ENCODE results near the gene SLC16A3. TPM values are rescaled to one million over a fixed set of nuclear protein-coding genes. Genes with fewer than 3 reads are reported as not detected.

Gene SLC16A3
- total RNA-seq, 3 donors from 2014 or later, result 10.2 to 22.6 (median 17.3) TPM

GRCh38 chr17:82275326-82275725 lies 46.5 kb downstream of the SLC16A3 start:
- no peaks in the 10 kb centered on the region for H3K36me3 ChIP-seq
- no peak for DNase-seq (ENCODE audit: low spot score in 2 of 2)
- TF ChIP-seq POLR2AphosphoS5 (IDR thresholded peaks at IDR 0.05) (no peak), CTCF (IDR thresholded peaks at IDR 0.05) (no peak), POLR2A (IDR thresholded peaks at IDR 0.05) (no peak)
- H3K9me3 ChIP-seq, result no peaks in the 10 kb centered on the region
- no peak overlapping the region for H3K27ac ChIP-seq
- intact Hi-C loops (cut with DNase I; ENCODE audit: low total_unique reads), result no loop called here
- peaks cover 13 to 23% of the 10 kb centered on the region in 2 donors for H3K4me1 ChIP-seq
- no peaks in the 10 kb centered on the region for H3K27me3 ChIP-seq
- H3K4me3 ChIP-seq, result no peak overlapping the region

GRCh38 chr17:82276938-82277337 lies 48.1 kb downstream of the SLC16A3 start:
- H3K9me3 ChIP-seq, result no peaks in the 10 kb centered on the region
- intact Hi-C loops (cut with DNase I; ENCODE audit: low total_unique reads), result no loop called here
- H3K27ac ChIP-seq, result no peak overlapping the region
- no peak overlapping the region for H3K4me3 ChIP-seq
- no peak for TF ChIP-seq POLR2A (IDR thresholded peaks at IDR 0.05)
- no peak for TF ChIP-seq CTCF (IDR thresholded peaks at IDR 0.05)
- no peak for TF ChIP-seq POLR2AphosphoS5 (IDR thresholded peaks at IDR 0.05)
- no peak for DNase-seq (ENCODE audit: low spot score in 2 of 2)
- H3K4me1 ChIP-seq, result peaks cover 9 to 15% of the 10 kb centered on the region in 2 donors
- H3K36me3 ChIP-seq, result no peaks in the 10 kb centered on the region
- no peaks in the 10 kb centered on the region for H3K27me3 ChIP-seq

- Histone ChIP-seq H3K27me3 (no peaks in the 10 kb centered on the region), H3K27ac (no peak overlapping the region), H3K4me1 (peaks cover 11 to 12% of the 10 kb centered on the region in 2 donors), H3K4me3 (no peak overlapping the region), H3K36me3 (no peaks in the 10 kb centered on the region), H3K9me3 (no peaks in the 10 kb centered on the region)
- TF ChIP-seq POLR2AphosphoS5 (IDR thresholded peaks at IDR 0.05) (no peak), POLR2A (IDR thresholded peaks at IDR 0.05) (no peak), CTCF (IDR thresholded peaks at IDR 0.05) (no peak)
- intact Hi-C loops (cut with DNase I; ENCODE audit: low total_unique reads), result no loop called here
- DNase-seq (ENCODE audit: low spot score in 2 of 2), result no peak
These were observed 49.0 kb downstream of the SLC16A3 start for GRCh38 chr17:82277851-82278250.

GRCh38 chr17:82278308-82278707 lies 49.5 kb downstream of the SLC16A3 start:
- Histone ChIP-seq H3K9me3 (no peaks in the 10 kb centered on the region), H3K27me3 (no peaks in the 10 kb centered on the region), H3K4me1 (peaks cover 12 to 15% of the 10 kb centered on the region in 2 donors), H3K27ac (no peak overlapping the region), H3K4me3 (no peak overlapping the region), H3K36me3 (no peaks in the 10 kb centered on the region)
- DNase-seq (ENCODE audit: low spot score in 2 of 2), result no peak
- intact Hi-C loops (cut with DNase I; ENCODE audit: low total_unique reads), result no loop called here
- TF ChIP-seq CTCF (IDR thresholded peaks at IDR 0.05), result no peak

GRCh38 chr17:82278786-82279391 lies 50.0 kb downstream of the SLC16A3 start:
- peaks cover 11 to 15% of the 10 kb centered on the region in 2 donors for H3K4me1 ChIP-seq
- H3K27me3 ChIP-seq, result no peaks in the 10 kb centered on the region
- no peak overlapping the region for H3K27ac ChIP-seq
- intact Hi-C loops (cut with DNase I; ENCODE audit: low total_unique reads), result no loop called here
- no peaks in the 10 kb centered on the region for H3K9me3 ChIP-seq
- no peak overlapping the region for H3K4me3 ChIP-seq
- no peaks in the 10 kb centered on the region for H3K36me3 ChIP-seq
- no peak for TF ChIP-seq POLR2A (IDR thresholded peaks at IDR 0.05)
- TF ChIP-seq POLR2AphosphoS5 (IDR thresholded peaks at IDR 0.05), result no peak
- no peak for TF ChIP-seq CTCF (IDR thresholded peaks at IDR 0.05)
- DNase-seq (ENCODE audit: low spot score in 2 of 2), result no peak

Data from breast epithelium (tissue), 4 donors.